ENCODE measurements around the gene LACRT. TPM values are rescaled to one million over a fixed set of nuclear protein-coding genes. Genes with fewer than 3 reads are reported as not detected.
A peak's percentile ranks its signal among the peaks of the same experiment; 100 is the strongest.

The LACRT gene
- total RNA-seq, 1 donor from 2014 or later = not detected

DNA sequence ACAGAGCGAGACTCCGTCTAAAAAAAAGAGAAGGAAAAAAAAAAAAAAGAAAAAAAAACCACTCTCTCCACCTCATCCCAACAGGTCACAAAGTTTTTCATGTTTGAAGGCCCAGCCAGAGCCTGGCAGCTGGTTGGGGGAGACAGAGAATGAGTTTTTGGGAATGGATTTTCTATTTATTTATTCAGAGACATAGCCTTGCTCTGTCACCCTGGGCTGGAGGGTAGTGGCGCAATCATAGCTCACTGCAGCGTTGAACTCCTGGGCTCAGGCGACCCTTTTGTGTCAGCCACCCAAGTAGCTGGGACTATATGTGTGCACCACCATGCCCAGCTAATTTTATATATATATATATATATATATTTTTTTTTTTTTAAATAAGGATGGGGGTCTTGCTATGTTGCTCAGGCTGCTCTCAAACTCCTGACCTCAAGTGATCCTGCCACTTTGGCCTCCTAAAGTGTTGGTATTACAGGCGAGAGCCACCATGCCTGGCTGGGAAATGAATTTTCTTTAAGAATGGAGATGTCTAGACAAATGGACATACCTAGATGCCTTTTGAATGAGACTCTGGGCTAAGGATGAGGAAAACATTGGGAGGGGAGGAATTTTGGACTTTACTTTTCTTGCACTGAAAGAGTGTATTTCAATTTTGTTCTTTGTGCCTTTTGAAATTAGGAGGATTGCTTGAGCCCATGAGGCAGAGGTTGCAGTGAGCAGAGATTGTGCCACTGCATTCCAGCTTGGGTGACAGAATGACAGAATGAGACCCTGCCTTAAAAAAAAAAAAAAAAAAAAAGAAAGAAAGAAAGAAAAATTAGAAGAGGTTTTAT is 29.3 kb downstream of the LACRT start:
- ATAC-seq = no peak
- DNase-seq = no peak
- intact Hi-C loops (cut with micrococcal nuclease) = no loop called here

- intact Hi-C loops (cut with micrococcal nuclease) = no loop called here
These were observed 30.3 kb downstream of the LACRT start for GRCh38 chr12:54604436-54604835.

DNA sequence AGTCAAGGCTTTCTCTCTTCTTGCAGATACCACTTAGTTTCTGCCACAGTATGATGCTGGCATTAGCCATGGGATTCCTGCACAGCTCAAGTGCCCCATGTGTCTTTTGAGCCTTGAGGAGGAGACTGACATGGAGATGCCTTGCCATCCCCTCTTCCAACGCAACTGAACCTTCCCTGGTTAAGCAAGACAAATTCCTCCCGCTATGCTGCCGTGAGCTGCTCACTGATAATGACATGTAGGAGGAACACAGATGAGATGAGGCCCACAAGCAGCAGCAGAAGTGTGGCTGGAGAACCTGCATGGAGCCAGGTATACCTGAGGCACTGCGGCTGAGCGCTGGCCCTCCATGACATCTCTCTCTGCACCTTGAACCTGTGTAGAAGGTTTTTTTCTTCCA is 30.8 kb downstream of the LACRT start:
- ATAC-seq (no peak), DNase-seq (no peak)
- intact Hi-C loops (cut with micrococcal nuclease) = no loop called here

More at GRCh38 chr12:54604436-54604835, 30.3 kb downstream of the LACRT start:
- ATAC-seq (no peak), DNase-seq (no peak)

DNA sequence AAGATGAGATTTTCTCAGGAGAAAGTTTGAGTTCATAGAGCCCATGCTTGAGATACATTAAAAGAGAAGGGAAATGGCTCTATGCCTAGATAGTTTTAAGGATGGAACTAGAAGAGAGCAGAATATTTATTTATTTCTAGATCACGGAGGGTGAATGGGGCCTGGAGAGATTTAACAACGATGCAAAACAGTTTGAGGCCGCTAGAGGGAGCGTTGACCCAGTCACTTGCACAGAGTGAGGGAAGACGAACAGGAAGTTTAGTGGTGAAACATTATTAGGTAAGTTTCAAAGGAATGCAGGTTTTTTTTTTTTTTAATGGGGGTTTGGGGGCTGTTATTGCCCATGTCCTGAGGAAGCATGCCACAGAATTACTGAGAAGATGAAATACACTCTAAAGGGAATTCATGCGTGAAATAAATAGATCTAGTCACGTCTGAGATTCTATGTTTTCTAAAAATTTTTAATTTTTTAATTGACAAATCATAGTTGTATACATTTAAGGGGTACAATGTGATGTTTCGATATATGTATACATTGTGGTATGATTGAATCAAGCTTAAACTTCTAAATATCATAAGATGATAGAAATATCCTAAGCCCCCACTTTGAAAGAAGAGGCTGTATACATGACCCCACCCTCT is 31.4 kb downstream of the LACRT start:
- intact Hi-C loops (cut with micrococcal nuclease) = no loop called here
- peak; percentile 80 for ATAC-seq
- peak; percentile 46 for DNase-seq

DNA sequence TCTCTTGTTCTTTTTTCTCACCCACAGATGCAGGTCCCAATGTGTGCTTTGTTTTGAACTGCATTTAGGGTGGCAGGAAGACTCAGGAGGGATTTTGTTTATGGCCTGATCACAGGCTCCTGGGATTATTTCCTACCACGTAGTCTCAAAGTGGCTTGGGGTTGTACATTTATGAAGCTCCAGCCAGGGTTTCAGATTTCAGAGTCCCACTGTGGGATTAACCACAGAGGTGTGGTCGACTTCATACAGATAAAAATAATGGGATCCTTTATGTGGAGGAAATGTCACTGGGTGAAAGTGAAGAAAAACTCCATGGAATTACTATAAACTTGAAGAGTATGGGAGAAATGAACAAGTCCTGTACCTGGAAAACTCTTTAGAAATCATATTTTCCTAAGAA is 32.0 kb downstream of the LACRT start:
- intact Hi-C loops (cut with micrococcal nuclease) = no loop called here
- ATAC-seq = no peak
- no peak for DNase-seq

DNA sequence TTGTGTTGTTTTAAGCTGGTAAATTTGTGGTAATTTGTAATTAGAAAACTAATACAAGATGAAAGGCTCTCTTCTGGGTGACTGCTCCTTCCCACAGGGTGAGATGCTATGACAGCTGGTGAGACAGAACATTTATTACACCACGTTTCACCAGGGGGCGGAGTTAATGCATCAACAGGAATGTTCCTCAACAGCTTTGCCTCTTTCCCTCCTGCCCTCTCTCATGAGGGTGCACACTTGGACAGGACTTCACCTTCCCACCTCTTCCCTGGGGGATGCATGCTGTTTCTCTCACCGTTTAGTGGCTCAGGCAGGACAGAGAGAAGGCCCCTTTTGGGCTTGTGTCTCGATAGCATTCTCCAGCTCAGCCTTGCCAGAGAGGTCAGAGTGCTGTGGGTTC is 32.9 kb downstream of the LACRT start:
- ATAC-seq = no peak
- intact Hi-C loops (cut with micrococcal nuclease) = no loop called here
- DNase-seq = no peak

DNA sequence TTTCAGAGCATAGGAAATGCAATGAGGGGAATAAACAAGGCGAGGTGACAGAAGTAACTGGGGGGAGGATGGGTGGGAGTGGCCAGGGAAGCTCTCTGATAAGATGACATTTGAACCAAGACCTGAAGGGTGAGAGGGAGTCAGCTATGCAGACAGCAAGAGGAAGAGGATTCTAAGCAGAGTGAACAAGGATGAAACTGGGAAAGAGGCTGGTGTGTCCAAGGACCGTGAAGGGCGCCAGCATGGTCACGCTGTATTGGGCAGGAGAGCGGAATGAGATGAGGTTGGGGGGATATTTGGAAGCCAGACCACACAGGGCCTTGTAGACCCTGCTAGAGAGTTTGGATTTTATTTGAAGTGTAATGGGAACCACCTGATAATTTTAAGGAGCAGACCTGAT is 35.7 kb downstream of the LACRT start:
- DNase-seq (no peak), ATAC-seq (no peak)
- intact Hi-C loops (cut with micrococcal nuclease) = no loop called here

GRCh38 chr12:54596526-54596946 is 38.2 kb downstream of the LACRT start:
- DNase-seq (peak; percentile 77), ATAC-seq (peak; percentile 75)
- intact Hi-C loops (cut with micrococcal nuclease) = no loop called here

DNA sequence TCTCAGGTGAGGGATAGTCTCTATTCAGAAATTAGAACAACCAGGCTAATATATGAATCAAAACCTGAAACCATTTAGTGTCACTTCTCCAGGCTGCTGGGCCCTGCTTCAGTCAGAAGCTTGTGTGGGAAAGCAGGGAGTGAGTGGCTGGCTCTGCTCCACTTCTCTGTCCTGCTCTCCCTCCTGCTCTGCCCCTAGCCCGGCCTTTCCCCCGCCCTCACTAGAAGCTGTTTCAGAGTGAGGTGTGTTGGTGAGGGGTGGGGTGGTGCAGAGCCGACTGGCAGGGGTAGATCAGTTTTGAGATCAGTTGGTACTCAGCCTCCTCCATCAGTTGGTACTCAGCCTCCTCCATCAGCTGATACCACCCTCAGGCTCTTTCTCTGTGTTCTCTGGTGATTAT is 39.2 kb downstream of the LACRT start:
- ATAC-seq = no peak
- intact Hi-C loops (cut with micrococcal nuclease) = no loop called here
- no peak for DNase-seq

- no peak for ATAC-seq
- DNase-seq = no peak
- intact Hi-C loops (cut with micrococcal nuclease) = no loop called here
These were observed 41.0 kb downstream of the LACRT start for GRCh38 chr12:54593725-54594124.

DNA sequence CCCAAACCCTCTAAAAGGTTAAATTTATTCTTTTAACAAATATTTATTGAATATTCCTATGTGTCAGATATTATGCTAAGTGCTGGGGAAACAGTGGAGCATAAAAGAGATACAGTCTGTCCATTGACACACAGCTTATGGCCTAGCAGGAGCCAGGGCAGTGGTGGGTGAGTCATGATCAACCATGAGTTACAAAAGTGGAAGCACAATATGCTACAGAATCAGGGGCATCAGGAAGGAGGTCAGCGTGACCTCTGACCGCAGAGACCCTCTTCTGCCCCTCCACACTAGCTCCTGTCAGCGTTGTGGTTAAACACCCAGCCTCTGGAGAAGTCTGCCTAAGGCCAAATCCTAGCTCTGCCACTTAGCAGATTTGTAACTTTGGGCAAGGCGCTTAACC is 41.6 kb downstream of the LACRT start:
- DNase-seq = no peak
- ATAC-seq = no peak
- intact Hi-C loops (cut with micrococcal nuclease) = no loop called here

DNA sequence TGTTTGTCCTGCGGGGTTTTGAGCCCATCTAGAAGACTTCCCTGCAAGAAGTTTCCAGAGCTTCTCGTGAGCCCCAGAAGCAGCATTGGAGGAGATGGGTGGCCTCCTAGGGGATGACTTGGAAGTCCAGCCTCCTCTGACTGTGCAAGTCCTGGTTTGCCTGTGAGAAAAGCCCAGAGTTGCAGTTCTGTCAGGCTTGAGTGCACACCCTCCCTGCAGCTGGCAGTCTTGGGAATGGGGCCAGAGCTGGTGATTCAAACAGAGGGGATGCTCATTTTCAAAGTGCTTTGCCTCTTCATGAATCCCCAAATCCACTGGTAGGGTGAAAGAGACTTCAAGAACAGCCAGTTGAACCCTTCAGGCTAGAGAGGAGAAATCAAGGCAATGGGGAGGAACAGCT is 42.4 kb downstream of the LACRT start:
- intact Hi-C loops (cut with micrococcal nuclease) = no loop called here
- DNase-seq (no peak), ATAC-seq (no peak)

- no peak for DNase-seq
- ATAC-seq = peak; percentile 69
- intact Hi-C loops (cut with micrococcal nuclease) = no loop called here
These were observed 43.6 kb downstream of the LACRT start for GRCh38 chr12:54590978-54591591.

- intact Hi-C loops (cut with micrococcal nuclease) = no loop called here
- DNase-seq (no peak), ATAC-seq (no peak)
These were observed 44.7 kb downstream of the LACRT start for GRCh38 chr12:54589964-54590363.

DNA sequence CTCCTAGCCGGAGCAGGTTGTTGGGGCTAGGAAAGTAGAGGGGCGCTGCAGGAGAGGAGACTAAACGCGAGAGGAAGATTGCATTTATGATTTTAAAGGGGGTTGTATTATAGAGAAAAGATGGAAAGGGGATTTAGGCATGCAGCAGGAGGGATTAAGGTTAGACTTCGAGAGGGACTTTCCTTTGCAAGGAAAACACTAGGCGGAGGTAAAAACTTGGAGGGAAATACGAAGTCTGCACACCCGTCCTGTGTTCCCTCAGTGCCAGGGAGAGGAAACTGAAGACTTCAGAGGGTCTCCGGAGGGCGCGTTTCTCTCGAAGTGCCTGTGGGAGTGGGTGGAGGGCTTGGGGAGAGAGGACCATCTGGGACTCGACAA is 45.8 kb downstream of the LACRT start:
- DNase-seq = no peak
- ATAC-seq = no peak
- intact Hi-C loops (cut with micrococcal nuclease) = no loop called here

DNA sequence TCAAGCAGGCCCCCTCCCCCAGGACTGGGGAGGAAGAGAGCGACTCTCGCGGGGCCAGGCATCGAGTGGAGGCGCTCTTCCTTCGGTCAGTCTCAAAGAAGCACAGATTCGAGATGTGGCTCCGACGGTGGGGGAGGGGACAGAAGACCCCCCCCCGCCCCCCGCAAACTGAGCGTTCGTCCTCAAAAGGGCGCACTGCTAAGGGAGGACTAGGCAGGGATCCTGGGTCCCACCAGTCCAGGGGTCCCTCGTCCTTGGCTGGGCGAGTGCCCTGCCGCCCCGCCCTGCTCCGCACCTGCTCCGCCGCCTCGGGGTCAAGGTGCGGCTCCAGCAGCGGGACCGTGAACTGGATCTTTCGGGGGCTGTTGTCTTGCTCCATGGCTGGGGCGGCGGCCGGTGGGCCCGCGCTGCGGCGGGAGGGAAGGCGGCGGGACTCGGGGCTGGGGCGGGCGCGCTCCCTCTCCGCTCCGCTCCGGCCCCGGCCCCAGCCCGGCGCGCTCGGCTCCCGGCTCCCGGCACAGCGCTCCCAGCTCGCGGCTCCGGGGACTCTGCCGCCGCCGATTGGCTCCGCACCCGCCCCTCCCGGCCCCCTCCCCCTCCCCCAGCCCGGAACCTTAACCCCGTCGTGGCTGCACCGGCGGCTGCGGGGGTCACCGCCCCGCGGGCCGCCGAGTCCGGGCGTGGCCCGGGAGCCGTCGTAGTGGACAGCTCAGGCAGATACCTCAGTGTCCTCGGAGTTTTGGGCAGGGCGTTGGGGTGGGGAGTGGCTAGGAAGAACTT is 46.4 kb downstream of the LACRT start, which contains the start of gene PPP1R1A:
Gene PPP1R1A, minus strand, starts transcription at position 550 of the 780 bp plus-strand sequence. Its CDS starts 171 bp downstream, at position 379.
- ATAC-seq = peak; percentile 76
- intact Hi-C loops (cut with micrococcal nuclease) = no loop called here
- peak; percentile 69 for DNase-seq

DNA sequence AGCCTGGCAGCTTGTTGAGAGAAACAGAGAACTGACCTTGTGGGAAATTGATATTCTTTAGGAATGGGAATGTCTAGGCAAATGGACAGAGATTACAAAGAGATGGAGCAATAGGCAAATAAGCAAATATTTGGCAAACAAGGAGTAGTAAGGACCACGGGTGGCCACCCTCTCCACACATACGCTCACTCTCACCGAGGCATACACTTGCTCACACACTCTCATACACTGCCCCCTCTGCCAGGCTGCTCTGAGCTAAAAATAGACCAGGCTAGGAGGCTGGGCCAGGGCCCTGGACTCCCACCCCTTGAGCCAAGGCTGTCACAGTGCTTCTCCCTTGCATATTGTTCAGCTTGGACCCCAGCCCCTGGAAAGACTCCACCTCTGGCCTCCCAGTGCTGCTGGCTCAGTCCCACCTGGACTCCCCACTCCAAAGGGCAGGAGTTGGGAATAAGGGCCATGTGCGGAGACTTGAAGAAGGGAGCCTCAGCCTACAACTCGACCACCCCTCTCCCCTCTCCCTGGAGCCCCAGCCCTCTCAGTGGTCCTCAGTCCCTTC is 47.3 kb downstream of the LACRT start:
- ATAC-seq (peak; percentile 85), DNase-seq (peak; percentile 67)
- intact Hi-C loops (cut with micrococcal nuclease) = no loop called here

GRCh38 chr12:54586620-54587019 is 48.1 kb downstream of the LACRT start:
- intact Hi-C loops (cut with micrococcal nuclease) = no loop called here
- DNase-seq (no peak), ATAC-seq (no peak)

DNA sequence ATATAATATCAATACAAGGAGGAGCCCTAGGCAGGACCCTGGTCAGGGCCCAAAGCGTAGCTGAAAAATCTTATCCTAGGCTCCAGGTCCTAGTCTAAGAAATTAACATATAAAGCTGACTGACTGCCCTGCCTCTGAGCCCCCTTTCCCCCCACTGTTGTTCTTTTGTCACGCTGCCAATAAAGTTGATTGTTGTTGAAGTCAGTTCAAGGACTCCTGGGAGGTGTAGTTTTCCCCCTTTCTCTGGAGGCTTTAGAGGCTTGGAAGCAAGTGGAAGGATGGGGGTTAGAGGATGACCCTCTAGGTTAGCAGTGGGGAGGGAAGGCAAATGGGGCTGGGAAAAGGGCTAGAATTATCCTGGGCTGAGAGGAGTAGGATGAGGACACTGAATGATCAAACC is 49.5 kb downstream of the LACRT start:
- DNase-seq = no peak
- no peak for ATAC-seq
- intact Hi-C loops (cut with micrococcal nuclease) = no loop called here
